ENCODE results near the gene IQCH. TPM values are rescaled to one million over a fixed set of nuclear protein-coding genes. Genes with fewer than 3 reads are reported as not detected.
"Not testable (repeated sequence)": the region's sequence is repeated elsewhere in the genome, so short reads cannot be mapped to it uniquely, and the experiment has no call there.

IQCH gene
- polyA plus RNA-seq, 1 donor (not counting 4 experiments of a cell fraction or from before 2014, with no cell fraction given) = 2.6 TPM

GRCh38 chr15:67244971-67245478 lies 9.6 kb upstream of the IQCH start:
- H3K27me3 ChIP-seq (ENCODE audit: control insufficient read depth, extremely low read depth, insufficient read depth, low read length) = no peaks in the 10 kb centered on the region
- dilution Hi-C loops (cut with MboI; ENCODE audit: extremely low pct_ligation_motif_present, low sequenced_read_pairs) = no loop called here
- H2AFZ ChIP-seq (ENCODE audit: control insufficient read depth, low read length) = no peak overlapping the region
- TF ChIP-seq EZH2 (IDR thresholded peaks at IDR 0.05; ENCODE audit: low read length) = no peak
- TF ChIP-seq CTCF (optimal IDR thresholded peaks at IDR 0.05 in 1 of 3, IDR thresholded peaks at IDR 0.05 in 1 of 3, conservative IDR thresholded peaks at IDR 0.05 in 1 of 3; ENCODE audit: extremely low read depth in 1 of 3, insufficient read depth in 2 of 3, low read length in 3 of 3) = no peak
- H3K9me3 ChIP-seq (ENCODE audit: control insufficient read depth, low read depth, low read length) = peaks cover 2% of the 10 kb centered on the region
- no peak overlapping the region for H3K9ac ChIP-seq (ENCODE audit: control insufficient read depth, extremely low read depth, insufficient read depth, low read length)
- H3K36me3 ChIP-seq (ENCODE audit: control insufficient read depth in 2 of 2, extremely low read depth in 1 of 2, insufficient read depth in 2 of 2, low read length in 2 of 2) = peaks cover 2 to 4% of the 10 kb centered on the region in 2 experiments
- FAIRE-seq (no peak), DNase-seq (ENCODE audit: low read depth, low spot score) (no peak)
- H3K9me1 ChIP-seq (ENCODE audit: control insufficient read depth, extremely low read depth, insufficient read depth, low read length) = no peaks in the 10 kb centered on the region
- no peak overlapping the region for H3K4me2 ChIP-seq (ENCODE audit: control insufficient read depth, extremely low read depth, insufficient read depth, low read depth, low read length)
- no peak overlapping the region for H3K27ac ChIP-seq (ENCODE audit: control insufficient read depth, insufficient read depth, low read length)
- peaks cover 33% of the 10 kb centered on the region for H3K4me1 ChIP-seq (ENCODE audit: control insufficient read depth, extremely low read depth, insufficient read depth, low read length)
- no peak overlapping the region for H3K4me3 ChIP-seq (ENCODE audit: control insufficient read depth in 2 of 3, extremely low read depth in 1 of 3, insufficient read depth in 2 of 3, low read depth in 1 of 3, low read length in 3 of 3)
- peaks cover 2% of the 10 kb centered on the region for H4K20me1 ChIP-seq (ENCODE audit: control insufficient read depth, extremely low read depth, insufficient read depth, low read length)
- H3K79me2 ChIP-seq (ENCODE audit: control insufficient read depth, insufficient read depth, low read length) = peaks cover 91% of the 10 kb centered on the region

DNA sequence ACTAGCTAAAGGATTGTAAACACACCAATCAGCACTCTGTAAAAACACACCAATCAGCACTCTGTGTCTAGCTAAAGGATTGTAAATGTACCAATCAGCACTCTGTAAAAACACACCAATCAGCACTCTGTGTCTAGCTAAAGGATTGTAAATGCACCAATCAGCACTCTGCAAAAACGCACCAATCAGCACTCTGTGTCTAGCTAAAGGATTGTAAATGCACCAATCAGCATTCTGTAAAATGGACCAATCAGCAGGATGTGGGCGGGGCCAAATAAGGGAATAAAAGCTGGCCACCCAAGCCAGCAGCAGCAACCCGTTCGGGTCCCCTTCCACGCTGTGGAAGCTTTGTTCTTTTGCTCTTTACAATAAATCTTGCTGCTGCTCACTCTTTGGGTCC lies 8.0 kb upstream of the IQCH start:
- H3K4me3 ChIP-seq (ENCODE audit: control insufficient read depth in 2 of 3, extremely low read depth in 1 of 3, insufficient read depth in 2 of 3, low read depth in 1 of 3, low read length in 3 of 3); H3K9me3 ChIP-seq (ENCODE audit: control insufficient read depth, low read depth, low read length); H3K27me3 ChIP-seq (ENCODE audit: control insufficient read depth, extremely low read depth, insufficient read depth, low read length); H4K20me1 ChIP-seq (ENCODE audit: control insufficient read depth, extremely low read depth, insufficient read depth, low read length); H3K9me1 ChIP-seq (ENCODE audit: control insufficient read depth, extremely low read depth, insufficient read depth, low read length); H3K27ac ChIP-seq (ENCODE audit: control insufficient read depth, insufficient read depth, low read length); H2AFZ ChIP-seq (ENCODE audit: control insufficient read depth, low read length); dilution Hi-C loops (cut with MboI; ENCODE audit: extremely low pct_ligation_motif_present, low sequenced_read_pairs); FAIRE-seq; H3K36me3 ChIP-seq (ENCODE audit: control insufficient read depth in 2 of 2, extremely low read depth in 1 of 2, insufficient read depth in 2 of 2, low read length in 2 of 2); H3K4me2 ChIP-seq (ENCODE audit: control insufficient read depth, extremely low read depth, insufficient read depth, low read depth, low read length); DNase-seq (ENCODE audit: low read depth, low spot score); H3K9ac ChIP-seq (ENCODE audit: control insufficient read depth, extremely low read depth, insufficient read depth, low read length): not testable (repeated sequence)
- Histone ChIP-seq H3K79me2 (ENCODE audit: control insufficient read depth, insufficient read depth, low read length) (peaks cover 91% of the 10 kb centered on the region), H3K4me1 (ENCODE audit: control insufficient read depth, extremely low read depth, insufficient read depth, low read length) (peaks cover 17% of the 10 kb centered on the region)

- dilution Hi-C loops (cut with MboI; ENCODE audit: extremely low pct_ligation_motif_present, low sequenced_read_pairs) = no loop called here
- DNase-seq (ENCODE audit: low read depth, low spot score) (no peak), FAIRE-seq (no peak)
- Histone ChIP-seq H3K9ac (ENCODE audit: control insufficient read depth, extremely low read depth, insufficient read depth, low read length) (no peak overlapping the region), H3K4me2 (ENCODE audit: control insufficient read depth, extremely low read depth, insufficient read depth, low read depth, low read length) (no peak overlapping the region), H3K4me1 (ENCODE audit: control insufficient read depth, extremely low read depth, insufficient read depth, low read length) (peaks cover 11% of the 10 kb centered on the region), H3K27me3 (ENCODE audit: control insufficient read depth, extremely low read depth, insufficient read depth, low read length) (no peaks in the 10 kb centered on the region), H3K36me3 (ENCODE audit: control insufficient read depth in 2 of 2, extremely low read depth in 1 of 2, insufficient read depth in 2 of 2, low read length in 2 of 2) (peaks cover 2 to 7% of the 10 kb centered on the region in 2 experiments), H3K27ac (ENCODE audit: control insufficient read depth, insufficient read depth, low read length) (no peak overlapping the region), H3K79me2 (ENCODE audit: control insufficient read depth, insufficient read depth, low read length) (peaks cover 95% of the 10 kb centered on the region), H4K20me1 (ENCODE audit: control insufficient read depth, extremely low read depth, insufficient read depth, low read length) (no peaks in the 10 kb centered on the region), H3K9me1 (ENCODE audit: control insufficient read depth, extremely low read depth, insufficient read depth, low read length) (no peaks in the 10 kb centered on the region), H3K4me3 (ENCODE audit: control insufficient read depth in 2 of 3, extremely low read depth in 1 of 3, insufficient read depth in 2 of 3, low read depth in 1 of 3, low read length in 3 of 3) (no peak overlapping the region), H2AFZ (ENCODE audit: control insufficient read depth, low read length) (no peak overlapping the region), H3K9me3 (ENCODE audit: control insufficient read depth, low read depth, low read length) (peaks cover 2% of the 10 kb centered on the region)
- no peak for TF ChIP-seq CTCF (optimal IDR thresholded peaks at IDR 0.05 in 1 of 3, IDR thresholded peaks at IDR 0.05 in 1 of 3, conservative IDR thresholded peaks at IDR 0.05 in 1 of 3; ENCODE audit: extremely low read depth in 1 of 3, insufficient read depth in 2 of 3, low read length in 3 of 3)
Measured at GRCh38 chr15:67248011-67248505, 6.5 kb upstream of the IQCH start.
